Stimulated activated CD4-positive, alpha-beta T cell treated with anti-CD3 and anti-CD28 coated beads, Interleukin-4, amount 100 ng/mL, for 4 hours (primary cell): ENCODE measurements around the gene RAX2.

Experiments used
- DNase-seq, 2 experiments: peaks; one replicate each; pipeline ENCODE4 v3.0.0-alpha.2; 2020

Gene RAX2

GRCh38 chr19:3723110-3723488 is 48.9 kb downstream of the RAX2 start:
- DNase-seq, result no peak

- DNase-seq, result no peak
These were observed 49.5 kb downstream of the RAX2 start for GRCh38 chr19:3722443-3723109.

- DNase-seq, result no peak
These were observed 50.1 kb downstream of the RAX2 start for GRCh38 chr19:3721887-3722442.

- DNase-seq, result peak; percentile 83 to 85
These were observed 50.7 kb downstream of the RAX2 start for GRCh38 chr19:3721131-3721886.

- no peak for DNase-seq
These were observed 51.6 kb downstream of the RAX2 start for GRCh38 chr19:3720349-3720917.

- DNase-seq, result no peak
These were observed 52.2 kb downstream of the RAX2 start for GRCh38 chr19:3719868-3720267.
